Measurements from ENCODE around the gene IZUMO4. TPM values are rescaled to one million over a fixed set of nuclear protein-coding genes. Genes with fewer than 3 reads are reported as not detected.

Gene IZUMO4
- total RNA-seq, 4 donors from 2014 or later = 1.5 to 86.1 (median 5.7) TPM

- H3K4me1 ChIP-seq = peaks cover 10 to 20% of the 10 kb centered on the region in 2 donors
- H3K4me3 ChIP-seq = no peak overlapping the region
- peak overlapping the region; percentile 55 to 61 for H3K27ac ChIP-seq
Measured at GRCh38 chr19:2064395-2064787, 32.3 kb upstream of the IZUMO4 start.

GRCh38 chr19:2064788-2065524, 31.8 kb upstream of the IZUMO4 start:
- H3K9me3 ChIP-seq = no peaks in the 10 kb centered on the region
- intact Hi-C loops (cut with DNase I; ENCODE audit: low total_unique reads) = no loop called here

More at GRCh38 chr19:2064395-2064787, 32.3 kb upstream of the IZUMO4 start:
- H3K36me3 ChIP-seq = no peaks in the 10 kb centered on the region
- intact Hi-C loops (cut with DNase I; ENCODE audit: low total_unique reads) = no loop called here
- H3K9me3 ChIP-seq = no peaks in the 10 kb centered on the region
- no peaks in the 10 kb centered on the region for H3K27me3 ChIP-seq
- no peak for DNase-seq
- no peak for TF ChIP-seq CTCF (IDR thresholded peaks at IDR 0.05)
- no peak for TF ChIP-seq POLR2A (IDR thresholded peaks at IDR 0.05)

GRCh38 chr19:2070436-2070827, 26.3 kb upstream of the IZUMO4 start:
- no peak for TF ChIP-seq POLR2A (IDR thresholded peaks at IDR 0.05)
- no peak for TF ChIP-seq CTCF (IDR thresholded peaks at IDR 0.05)
- Histone ChIP-seq H3K27me3 (no peaks in the 10 kb centered on the region), H3K4me3 (no peak overlapping the region), H3K9me3 (no peaks in the 10 kb centered on the region), H3K36me3 (no peaks in the 10 kb centered on the region), H3K27ac (peak overlapping the region; percentile 56 to 58), H3K4me1 (peaks cover 0 to 8% of the 10 kb centered on the region in 2 donors)
- intact Hi-C loops (cut with DNase I; ENCODE audit: low total_unique reads) = loop anchor here (2.0 kb wide), 1 partner anchor 48 kb away; no protein-coding TSS in a partner anchor
- no peak for DNase-seq

More at GRCh38 chr19:2064788-2065524, 31.8 kb upstream of the IZUMO4 start:
- DNase-seq = no peak
- Histone ChIP-seq H3K27me3 (no peaks in the 10 kb centered on the region), H3K4me3 (no peak overlapping the region), H3K36me3 (no peaks in the 10 kb centered on the region), H3K4me1 (peaks cover 4 to 22% of the 10 kb centered on the region in 2 donors), H3K27ac (peak overlapping the region; percentile 55 to 61)
- TF ChIP-seq CTCF (IDR thresholded peaks at IDR 0.05) (peak in 1 of 4 experiments; percentile 30), POLR2A (IDR thresholded peaks at IDR 0.05) (peak in 1 of 2 donors; percentile 18)

- Histone ChIP-seq H3K27me3 (no peaks in the 10 kb centered on the region), H3K4me3 (no peak overlapping the region), H3K9me3 (no peaks in the 10 kb centered on the region), H3K27ac (no peak overlapping the region), H3K36me3 (no peaks in the 10 kb centered on the region), H3K4me1 (peaks cover 0 to 8% of the 10 kb centered on the region in 2 donors)
- intact Hi-C loops (cut with DNase I; ENCODE audit: low total_unique reads) = loop anchor here (2.0 kb wide), 1 partner anchor 48 kb away; no protein-coding TSS in a partner anchor
- no peak for DNase-seq
- TF ChIP-seq CTCF (IDR thresholded peaks at IDR 0.05) = no peak
- no peak for TF ChIP-seq POLR2A (IDR thresholded peaks at IDR 0.05)
Measured at GRCh38 chr19:2070986-2071673, 25.6 kb upstream of the IZUMO4 start.
